Liver (tissue), 9 donors: Measurements from ENCODE around the gene SLK. TPM values are rescaled to one million over a fixed set of nuclear protein-coding genes. Genes with fewer than 3 reads are reported as not detected.

ENCODE experiments used
- DNase-seq: peaks from one replicate; pipeline ENCODE4 v3.0.0-alpha.2; 2017; ENCODE audit warnings: low spot score
- H3K27ac ChIP-seq, 2 donors: one replicate each; pipeline ENCODE4 v1.7.0; 2013; ENCODE audit warnings: inconsistent platforms in 2 of 2, low read length in 2 of 2, control low read depth in 1 of 2, low read depth in 1 of 2, mild to moderate bottlenecking in 1 of 2
- H3K27me3 ChIP-seq, 4 donors: one replicate each; pipeline versions ENCODE4 v1.6.1 to v1.7.0; 2013; ENCODE audit warnings: low read length in 3 of 4, inconsistent platforms in 1 of 4, mild to moderate bottlenecking in 1 of 4, moderate library complexity in 1 of 4; ENCODE audit not compliant: control insufficient read depth in 4 of 4, insufficient read depth in 4 of 4
- H3K36me3 ChIP-seq, 4 donors: one replicate each; pipeline versions ENCODE4 v1.6.1 to v1.7.0; 2013; ENCODE audit warnings: low read length in 3 of 4, mild to moderate bottlenecking in 3 of 4, low read depth in 1 of 4, moderate library complexity in 1 of 4; ENCODE audit not compliant: control insufficient read depth in 4 of 4, insufficient read depth in 3 of 4
- H3K4me1 ChIP-seq, 4 donors: one replicate each; pipeline versions ENCODE4 v1.6.1 to v1.7.0; 2013; ENCODE audit warnings: low read length in 3 of 4, mild to moderate bottlenecking in 3 of 4, moderate library complexity in 1 of 4; ENCODE audit not compliant: control insufficient read depth in 4 of 4, insufficient read depth in 4 of 4
- H3K4me3 ChIP-seq, 3 donors: one replicate each; pipeline versions ENCODE4 v1.6.1 to v1.7.0; 2013; ENCODE audit warnings: low read length in 3 of 3, control low read depth in 1 of 3, low read depth in 1 of 3, mild to moderate bottlenecking in 1 of 3
- H3K9ac ChIP-seq, 2 donors: one replicate each; pipeline ENCODE4 v1.7.0; 2013; ENCODE audit warnings: low read length in 2 of 2, mild to moderate bottlenecking in 2 of 2, moderate library complexity in 2 of 2, control low read depth in 1 of 2, low read depth in 1 of 2
- H3K9me3 ChIP-seq, 4 donors: one replicate each; pipeline versions ENCODE4 v1.6.1 to v1.7.0; 2013; ENCODE audit warnings: low read length in 3 of 4; ENCODE audit not compliant: control insufficient read depth in 4 of 4
- EGR1 ChIP-seq, 2 donors: IDR thresholded peaks; 2 replicates each; pipeline ENCODE4 v1.6.1; 2016 to 2018; ENCODE audit warnings: antibody characterized with exemption in 2 of 2, low read depth in 2 of 2
- FOXA1 ChIP-seq: IDR thresholded peaks from 2 replicates; pipeline ENCODE4 v1.6.1; 2016; ENCODE audit warnings: antibody characterized with exemption
- FOXA2 ChIP-seq: IDR thresholded peaks from 2 replicates; pipeline ENCODE4 v1.6.1; 2016; ENCODE audit warnings: antibody characterized with exemption
- GABPA ChIP-seq, 2 donors: IDR thresholded peaks in 1 of 2; conservative IDR thresholded peaks in 1 of 2; 2 replicates each; pipeline ENCODE4 v1.6.1; 2016; ENCODE audit warnings: antibody characterized with exemption in 2 of 2, mild to moderate bottlenecking in 1 of 2, moderate library complexity in 1 of 2
- HNF4G ChIP-seq: IDR thresholded peaks from 2 replicates; pipeline ENCODE4 v1.6.1; 2016; ENCODE audit warnings: antibody characterized with exemption
- JUND ChIP-seq, 2 donors: IDR thresholded peaks; 2 replicates each; pipeline ENCODE4 v1.6.1; 2016; ENCODE audit warnings: antibody characterized with exemption in 2 of 2
- RAD21 ChIP-seq, 2 donors: IDR thresholded peaks; 2 replicates each; pipeline ENCODE4 v1.6.1; 2016; ENCODE audit warnings: antibody characterized with exemption in 2 of 2, mild to moderate bottlenecking in 2 of 2
- YY1 ChIP-seq: IDR thresholded peaks from 2 replicates; pipeline ENCODE4 v1.6.1; 2016; ENCODE audit warnings: antibody characterized with exemption, mild to moderate bottlenecking
- WGBS: extraction: QIAGEN DNeasy Blood & Tissue Kit; methylation state at CpG from one replicate; pipeline ENCODE4 v1.1.7; 2013; 5-methylcytosine and 5-hydroxymethylcytosine counted together
- polyA plus RNA-seq, 2 donors: library from polyadenylated mRNA; stranded (reverse) in 1 of 2; unstranded in 1 of 2; fragments of 200-250 nt in 1 of 2; fragments of >200 nt in 1 of 2; fragmentation: Nextera tagmentation in 1 of 2; extraction: Ambion mirVana in 1 of 2; gene quantifications; one replicate each; pipeline versions ENCODE4 v1.2.1 to v1.2.3, GENCODE V29; 2013 to 2015
- total RNA-seq, 2 donors: library from RNA; depleted of rRNA; stranded (reverse); fragments of >200 nt; gene quantifications; one replicate each; pipeline ENCODE4 v1.2.3, GENCODE V29; 2014
- TF ChIP-seq, protein P1 (sequence below): fragments of 150-350 bp; IDR thresholded peaks from 2 replicates; pipeline ENCODE4 v1.5.1; 2017; ENCODE audit warnings: improper control_type of control experiment, low read depth, low read length; ENCODE audit not compliant: missing input control
- TF ChIP-seq, protein P2 (sequence below): IDR thresholded peaks from 2 replicates; pipeline ENCODE4 v1.6.1; 2016; ENCODE audit warnings: antibody characterized with exemption
- TF ChIP-seq, protein P3 (sequence below): IDR thresholded peaks from 2 replicates; pipeline ENCODE4 v1.6.1; 2016; ENCODE audit warnings: antibody characterized with exemption, mild to moderate bottlenecking
- donor health status: healthy.
- donor health status: healthy.
- donor health status: healthy.
- donor health status: healthy.
- donor health status: healthy.

The SLK gene
- total and polyA plus RNA-seq, 4 donors = 3.9 to 20.3 (median 12.4) TPM

DNA sequence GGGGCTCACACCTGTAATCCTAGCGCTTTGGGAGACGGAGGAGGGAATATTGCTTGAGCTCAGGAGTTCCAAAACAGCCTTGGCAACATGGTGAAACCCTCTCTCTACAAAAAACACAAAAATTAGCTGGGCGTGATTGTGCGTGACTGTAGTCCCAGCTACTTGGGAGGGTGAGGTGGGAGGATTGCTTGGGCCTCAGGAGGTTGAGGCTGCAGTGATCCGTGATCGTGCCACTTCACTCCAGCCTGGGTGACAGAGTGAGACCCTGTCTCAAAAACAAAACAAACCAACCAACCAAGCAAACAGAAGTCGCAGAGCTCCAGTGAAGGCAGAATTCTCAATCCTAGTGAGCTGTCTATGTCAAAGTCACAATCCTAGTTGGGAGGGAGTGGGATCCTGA, 34.7 kb upstream of the SLK start:
- H3K9ac ChIP-seq = no peak overlapping the region
- no peak overlapping the region for H3K27ac ChIP-seq
- no peak overlapping the region for H3K4me3 ChIP-seq
- no peaks in the 10 kb centered on the region for H3K4me1 ChIP-seq
- no peaks in the 10 kb centered on the region for H3K9me3 ChIP-seq
- no peaks in the 10 kb centered on the region for H3K36me3 ChIP-seq
- H3K27me3 ChIP-seq = no peaks in the 10 kb centered on the region
- TF ChIP-seq, protein P1, sequence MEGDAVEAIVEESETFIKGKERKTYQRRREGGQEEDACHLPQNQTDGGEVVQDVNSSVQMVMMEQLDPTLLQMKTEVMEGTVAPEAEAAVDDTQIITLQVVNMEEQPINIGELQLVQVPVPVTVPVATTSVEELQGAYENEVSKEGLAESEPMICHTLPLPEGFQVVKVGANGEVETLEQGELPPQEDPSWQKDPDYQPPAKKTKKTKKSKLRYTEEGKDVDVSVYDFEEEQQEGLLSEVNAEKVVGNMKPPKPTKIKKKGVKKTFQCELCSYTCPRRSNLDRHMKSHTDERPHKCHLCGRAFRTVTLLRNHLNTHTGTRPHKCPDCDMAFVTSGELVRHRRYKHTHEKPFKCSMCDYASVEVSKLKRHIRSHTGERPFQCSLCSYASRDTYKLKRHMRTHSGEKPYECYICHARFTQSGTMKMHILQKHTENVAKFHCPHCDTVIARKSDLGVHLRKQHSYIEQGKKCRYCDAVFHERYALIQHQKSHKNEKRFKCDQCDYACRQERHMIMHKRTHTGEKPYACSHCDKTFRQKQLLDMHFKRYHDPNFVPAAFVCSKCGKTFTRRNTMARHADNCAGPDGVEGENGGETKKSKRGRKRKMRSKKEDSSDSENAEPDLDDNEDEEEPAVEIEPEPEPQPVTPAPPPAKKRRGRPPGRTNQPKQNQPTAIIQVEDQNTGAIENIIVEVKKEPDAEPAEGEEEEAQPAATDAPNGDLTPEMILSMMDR = no peak
- TF ChIP-seq, protein P2, sequence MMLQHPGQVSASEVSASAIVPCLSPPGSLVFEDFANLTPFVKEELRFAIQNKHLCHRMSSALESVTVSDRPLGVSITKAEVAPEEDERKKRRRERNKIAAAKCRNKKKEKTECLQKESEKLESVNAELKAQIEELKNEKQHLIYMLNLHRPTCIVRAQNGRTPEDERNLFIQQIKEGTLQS = no peak
- TF ChIP-seq GABPA (IDR thresholded peaks at IDR 0.05 in 1 of 2, conservative IDR thresholded peaks at IDR 0.05 in 1 of 2) = no peak
- DNase-seq = no peak
- WGBS = 97% methylated on average over 7 of the region's 7 CpGs

DNA sequence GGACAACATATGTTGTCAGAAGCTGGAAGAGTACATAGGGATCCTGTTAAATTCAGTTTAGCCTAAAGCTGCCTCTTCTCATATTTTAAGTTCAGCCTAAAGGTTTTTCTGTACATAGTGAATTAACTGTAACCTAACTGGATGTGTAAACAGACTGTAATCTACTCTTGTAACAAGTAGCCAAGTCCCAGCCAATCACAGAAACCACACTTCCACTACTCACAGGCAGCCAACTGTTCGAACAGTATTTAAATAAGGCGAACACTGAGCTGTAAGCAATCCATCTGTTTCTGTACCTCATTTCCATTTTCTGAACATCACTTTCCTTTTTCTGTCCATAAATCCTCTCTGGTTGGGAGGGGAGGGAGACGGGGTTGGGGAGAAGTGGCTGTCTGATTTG, 34.0 kb upstream of the SLK start:
- TF ChIP-seq, protein P1 = no peak
- TF ChIP-seq HNF4G = no peak
- TF ChIP-seq FOXA2 = no peak
- no peak for TF ChIP-seq GABPA (IDR thresholded peaks at IDR 0.05 in 1 of 2, conservative IDR thresholded peaks at IDR 0.05 in 1 of 2)
- TF ChIP-seq, protein P3, sequence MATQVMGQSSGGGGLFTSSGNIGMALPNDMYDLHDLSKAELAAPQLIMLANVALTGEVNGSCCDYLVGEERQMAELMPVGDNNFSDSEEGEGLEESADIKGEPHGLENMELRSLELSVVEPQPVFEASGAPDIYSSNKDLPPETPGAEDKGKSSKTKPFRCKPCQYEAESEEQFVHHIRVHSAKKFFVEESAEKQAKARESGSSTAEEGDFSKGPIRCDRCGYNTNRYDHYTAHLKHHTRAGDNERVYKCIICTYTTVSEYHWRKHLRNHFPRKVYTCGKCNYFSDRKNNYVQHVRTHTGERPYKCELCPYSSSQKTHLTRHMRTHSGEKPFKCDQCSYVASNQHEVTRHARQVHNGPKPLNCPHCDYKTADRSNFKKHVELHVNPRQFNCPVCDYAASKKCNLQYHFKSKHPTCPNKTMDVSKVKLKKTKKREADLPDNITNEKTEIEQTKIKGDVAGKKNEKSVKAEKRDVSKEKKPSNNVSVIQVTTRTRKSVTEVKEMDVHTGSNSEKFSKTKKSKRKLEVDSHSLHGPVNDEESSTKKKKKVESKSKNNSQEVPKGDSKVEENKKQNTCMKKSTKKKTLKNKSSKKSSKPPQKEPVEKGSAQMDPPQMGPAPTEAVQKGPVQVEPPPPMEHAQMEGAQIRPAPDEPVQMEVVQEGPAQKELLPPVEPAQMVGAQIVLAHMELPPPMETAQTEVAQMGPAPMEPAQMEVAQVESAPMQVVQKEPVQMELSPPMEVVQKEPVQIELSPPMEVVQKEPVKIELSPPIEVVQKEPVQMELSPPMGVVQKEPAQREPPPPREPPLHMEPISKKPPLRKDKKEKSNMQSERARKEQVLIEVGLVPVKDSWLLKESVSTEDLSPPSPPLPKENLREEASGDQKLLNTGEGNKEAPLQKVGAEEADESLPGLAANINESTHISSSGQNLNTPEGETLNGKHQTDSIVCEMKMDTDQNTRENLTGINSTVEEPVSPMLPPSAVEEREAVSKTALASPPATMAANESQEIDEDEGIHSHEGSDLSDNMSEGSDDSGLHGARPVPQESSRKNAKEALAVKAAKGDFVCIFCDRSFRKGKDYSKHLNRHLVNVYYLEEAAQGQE = no peak
- TF ChIP-seq FOXA1 = no peak
- TF ChIP-seq, protein P2 = no peak
- no peak for TF ChIP-seq JUND (IDR thresholded peaks at IDR 0.05)
- no peak for TF ChIP-seq EGR1 (IDR thresholded peaks at IDR 0.05; ENCODE audit: low read depth in 2 of 2)
- TF ChIP-seq RAD21 (IDR thresholded peaks at IDR 0.05) = no peak
- no peak for TF ChIP-seq YY1
- Histone ChIP-seq H3K9ac (no peak overlapping the region), H3K36me3 (no peaks in the 10 kb centered on the region), H3K27ac (no peak overlapping the region), H3K9me3 (no peaks in the 10 kb centered on the region), H3K4me1 (no peaks in the 10 kb centered on the region), H3K27me3 (no peaks in the 10 kb centered on the region), H3K4me3 (no peak overlapping the region)
- no peak for DNase-seq
- WGBS = 84% methylated on average over 3 of the region's 3 CpGs
